ENCODE data around the gene KRT40. TPM values are rescaled to one million over a fixed set of nuclear protein-coding genes. Genes with fewer than 3 reads are reported as not detected.

The KRT40 gene
- total and polyA plus RNA-seq, 2 experiments from 2014 or later: not detected

DNA sequence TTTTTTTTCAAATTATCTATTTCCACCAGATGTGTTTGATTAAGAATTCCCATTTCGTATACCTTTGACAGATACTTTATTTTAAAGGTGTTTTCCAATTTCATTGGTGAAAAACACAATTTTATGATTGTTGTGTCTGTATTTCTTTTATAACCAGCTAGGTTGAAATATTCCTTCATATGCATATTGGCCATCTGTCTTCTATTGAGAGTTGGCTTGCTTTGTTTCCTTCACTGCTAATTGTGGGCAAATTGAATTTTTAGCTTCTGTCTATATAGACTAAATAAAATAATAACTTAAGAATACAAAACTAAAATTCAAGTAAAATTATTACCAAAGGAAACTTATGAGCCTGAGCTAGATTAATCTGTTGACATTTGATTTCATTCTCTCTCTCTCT is 11.0 kb upstream of the KRT40 start:
- in situ Hi-C loops (cut with MboI): no loop called here
- no peaks in the 10 kb centered on the region for H3K36me3 ChIP-seq (ENCODE audit: low read depth)
- no peaks in the 10 kb centered on the region for H3K27me3 ChIP-seq (replicated peaks; ENCODE audit: insufficient read depth)
- no peak overlapping the region for H3K4me3 ChIP-seq
- DNase-seq: no peak
- no peaks in the 10 kb centered on the region for H3F3A ChIP-seq (ENCODE audit: insufficient read depth)
- H3K9ac ChIP-seq: no peak overlapping the region
- no peak overlapping the region for H3K27ac ChIP-seq
- no peaks in the 10 kb centered on the region for H3K9me3 ChIP-seq (ENCODE audit: low read depth)
- H3K4me2 ChIP-seq (ENCODE audit: unreplicated experiment): no peak overlapping the region
- no peaks in the 10 kb centered on the region for H4K20me1 ChIP-seq (ENCODE audit: insufficient read depth)
- TF ChIP-seq EZH2 (IDR thresholded peaks at IDR 0.05; ENCODE audit: insufficient read depth, poor library complexity, severe bottlenecking) (no peak), EZH2phosphoT487 (IDR thresholded peaks at IDR 0.05; ENCODE audit: insufficient read depth, low read depth) (no peak)
- H3K79me2 ChIP-seq (ENCODE audit: insufficient read depth): no peaks in the 10 kb centered on the region
- H2AFZ ChIP-seq: no peak overlapping the region
- H3K4me1 ChIP-seq (ENCODE audit: insufficient read depth): no peaks in the 10 kb centered on the region
- WGBS, 2 experiments (ENCODE audit: low coverage in 1 of 2, low lambda C conversion rate in 2 of 2, missing lambda C conversion rate in 2 of 2): 25 to 28% methylated on average over 1 of the region's 1 CpG
- H3K9me2 ChIP-seq (ENCODE audit: insufficient read depth): no peaks in the 10 kb centered on the region

DNA sequence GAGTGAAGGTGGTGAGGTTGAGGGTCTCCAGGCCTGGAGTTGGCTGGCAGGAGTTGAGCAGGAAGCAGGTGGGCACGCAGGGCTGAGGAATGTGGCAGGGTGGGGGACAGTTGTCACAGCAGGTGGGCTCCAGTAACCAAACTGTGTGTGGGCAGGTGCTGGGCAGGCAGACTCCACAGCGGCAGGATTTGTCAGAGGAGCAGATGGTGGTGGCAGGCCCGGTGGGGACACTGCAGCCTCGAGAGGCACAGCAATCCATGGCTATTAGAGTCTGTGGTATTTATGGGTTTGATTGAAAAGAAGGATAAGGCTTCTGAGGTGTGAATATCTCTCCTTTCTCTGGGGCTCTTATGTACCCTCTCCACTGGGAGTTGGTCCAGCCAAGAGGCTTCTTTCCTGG is 9.7 kb upstream of the KRT40 start, which contains the start of gene KRTAP3-3:
TSS of gene KRTAP3-3 (minus strand) at position 326 of the 400 bp plus-strand sequence. CDS start at position 259, 67 bp downstream.
- no peaks in the 10 kb centered on the region for H3K4me1 ChIP-seq (ENCODE audit: insufficient read depth)
- H3K9ac ChIP-seq: no peak within 1 kb of the TSS
- H3K4me3 ChIP-seq: no peak within 1 kb of the TSS
- no peaks in the 10 kb centered on the region for H3K27me3 ChIP-seq (replicated peaks; ENCODE audit: insufficient read depth)
- H3K27ac ChIP-seq: no peak within 1 kb of the TSS
- no peaks in the 10 kb centered on the region for H3K36me3 ChIP-seq (ENCODE audit: low read depth)
- no peak within 1 kb of the TSS for H2AFZ ChIP-seq
- DNase-seq: no peak
- no peaks in the 10 kb centered on the region for H4K20me1 ChIP-seq (ENCODE audit: insufficient read depth)
- TF ChIP-seq EZH2phosphoT487 (IDR thresholded peaks at IDR 0.05; ENCODE audit: insufficient read depth, low read depth) (no peak), EZH2 (IDR thresholded peaks at IDR 0.05; ENCODE audit: insufficient read depth, poor library complexity, severe bottlenecking) (no peak)
- no peak within 1 kb of the TSS for H3K4me2 ChIP-seq (ENCODE audit: unreplicated experiment)
- H3K9me3 ChIP-seq (ENCODE audit: low read depth): no peaks in the 10 kb centered on the region
- no peaks in the 10 kb centered on the region for H3F3A ChIP-seq (ENCODE audit: insufficient read depth)
- H3K9me2 ChIP-seq (ENCODE audit: insufficient read depth): no peaks in the 10 kb centered on the region
- H3K79me2 ChIP-seq (ENCODE audit: insufficient read depth): no peaks in the 10 kb centered on the region
- WGBS, 2 experiments (ENCODE audit: low coverage in 1 of 2, low lambda C conversion rate in 2 of 2, missing lambda C conversion rate in 2 of 2): 56 to 60% methylated on average over 4 of the region's 4 CpGs
- in situ Hi-C loops (cut with MboI): no loop called here

DNA sequence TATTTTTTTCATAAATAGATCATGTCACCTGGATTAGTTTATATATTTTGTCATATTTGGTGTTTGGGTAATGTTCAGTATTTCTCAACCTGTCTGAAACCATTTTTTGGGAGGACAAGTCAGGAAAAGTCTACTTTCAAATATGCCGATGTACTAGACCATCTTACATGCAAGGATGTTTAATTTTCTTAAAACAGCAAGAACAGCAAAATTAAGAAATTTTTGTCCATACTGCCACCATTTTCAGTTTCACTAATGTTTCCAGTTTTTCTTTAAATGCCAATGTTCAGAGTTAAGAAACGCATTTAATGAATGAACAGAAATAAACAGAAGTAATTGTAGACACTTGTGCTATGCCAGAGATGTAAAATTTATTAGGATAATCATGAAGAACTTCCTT is 9.0 kb upstream of the KRT40 start:
- no peaks in the 10 kb centered on the region for H3K9me3 ChIP-seq (ENCODE audit: low read depth)
- no peaks in the 10 kb centered on the region for H3K79me2 ChIP-seq (ENCODE audit: insufficient read depth)

GRCh38 chr17:40992666-40993065 is 8.5 kb upstream of the KRT40 start:
- WGBS, 2 experiments (ENCODE audit: low coverage in 1 of 2, low lambda C conversion rate in 2 of 2, missing lambda C conversion rate in 2 of 2): 78 to 88% methylated on average over 3 of the region's 3 CpGs
- H2AFZ ChIP-seq: no peak overlapping the region
- H3K4me1 ChIP-seq (ENCODE audit: insufficient read depth): no peaks in the 10 kb centered on the region
- in situ Hi-C loops (cut with MboI): no loop called here
- H3K9ac ChIP-seq: no peak overlapping the region
- no peak for DNase-seq
- H3K79me2 ChIP-seq (ENCODE audit: insufficient read depth): no peaks in the 10 kb centered on the region
- no peak overlapping the region for H3K4me2 ChIP-seq (ENCODE audit: unreplicated experiment)
- H3K36me3 ChIP-seq (ENCODE audit: low read depth): no peaks in the 10 kb centered on the region
- H3K27ac ChIP-seq: no peak overlapping the region
- TF ChIP-seq EZH2 (IDR thresholded peaks at IDR 0.05; ENCODE audit: insufficient read depth, poor library complexity, severe bottlenecking): no peak
- no peak for TF ChIP-seq EZH2phosphoT487 (IDR thresholded peaks at IDR 0.05; ENCODE audit: insufficient read depth, low read depth)
- no peaks in the 10 kb centered on the region for H3K27me3 ChIP-seq (replicated peaks; ENCODE audit: insufficient read depth)
- no peaks in the 10 kb centered on the region for H3K9me2 ChIP-seq (ENCODE audit: insufficient read depth)
- H4K20me1 ChIP-seq (ENCODE audit: insufficient read depth): no peaks in the 10 kb centered on the region
- no peaks in the 10 kb centered on the region for H3F3A ChIP-seq (ENCODE audit: insufficient read depth)
- H3K9me3 ChIP-seq (ENCODE audit: low read depth): no peaks in the 10 kb centered on the region
- H3K4me3 ChIP-seq: no peak overlapping the region

More for the DNA sequence above, 9.0 kb upstream of the KRT40 start:
- H3K27me3 ChIP-seq (replicated peaks; ENCODE audit: insufficient read depth): no peaks in the 10 kb centered on the region
- no peak overlapping the region for H2AFZ ChIP-seq
- no peaks in the 10 kb centered on the region for H3K4me1 ChIP-seq (ENCODE audit: insufficient read depth)
- no peaks in the 10 kb centered on the region for H3F3A ChIP-seq (ENCODE audit: insufficient read depth)
- H3K27ac ChIP-seq: no peak overlapping the region
- no peaks in the 10 kb centered on the region for H3K36me3 ChIP-seq (ENCODE audit: low read depth)
- no peaks in the 10 kb centered on the region for H4K20me1 ChIP-seq (ENCODE audit: insufficient read depth)
- in situ Hi-C loops (cut with MboI): no loop called here
- WGBS, 2 experiments (ENCODE audit: low coverage in 1 of 2, low lambda C conversion rate in 2 of 2, missing lambda C conversion rate in 2 of 2): 94 to 98% methylated on average over 2 of the region's 2 CpGs
- no peak overlapping the region for H3K9ac ChIP-seq
- no peak for DNase-seq
- TF ChIP-seq EZH2 (IDR thresholded peaks at IDR 0.05; ENCODE audit: insufficient read depth, poor library complexity, severe bottlenecking) (no peak), EZH2phosphoT487 (IDR thresholded peaks at IDR 0.05; ENCODE audit: insufficient read depth, low read depth) (no peak)
- H3K9me2 ChIP-seq (ENCODE audit: insufficient read depth): no peaks in the 10 kb centered on the region
- H3K4me3 ChIP-seq: no peak overlapping the region
- H3K4me2 ChIP-seq (ENCODE audit: unreplicated experiment): no peak overlapping the region

GRCh38 chr17:40986920-40987319 is 2.8 kb upstream of the KRT40 start:
- no peak overlapping the region for H3K4me3 ChIP-seq
- H3K36me3 ChIP-seq (ENCODE audit: low read depth): no peaks in the 10 kb centered on the region
- in situ Hi-C loops (cut with MboI): no loop called here
- no peaks in the 10 kb centered on the region for H4K20me1 ChIP-seq (ENCODE audit: insufficient read depth)
- H3K4me2 ChIP-seq (ENCODE audit: unreplicated experiment): no peak overlapping the region
- H3K27ac ChIP-seq: no peak overlapping the region
- no peaks in the 10 kb centered on the region for H3K4me1 ChIP-seq (ENCODE audit: insufficient read depth)
- DNase-seq: no peak
- H3F3A ChIP-seq (ENCODE audit: insufficient read depth): no peaks in the 10 kb centered on the region
- H3K79me2 ChIP-seq (ENCODE audit: insufficient read depth): no peaks in the 10 kb centered on the region
- H3K27me3 ChIP-seq (replicated peaks; ENCODE audit: insufficient read depth): no peaks in the 10 kb centered on the region
- no peak for TF ChIP-seq EZH2phosphoT487 (IDR thresholded peaks at IDR 0.05; ENCODE audit: insufficient read depth, low read depth)
- no peak for TF ChIP-seq EZH2 (IDR thresholded peaks at IDR 0.05; ENCODE audit: insufficient read depth, poor library complexity, severe bottlenecking)
- H3K9me2 ChIP-seq (ENCODE audit: insufficient read depth): no peaks in the 10 kb centered on the region
- H3K9ac ChIP-seq: no peak overlapping the region
- 55 to 57% methylated on average over 8 of the region's 8 CpGs for WGBS, 2 experiments (ENCODE audit: low coverage in 1 of 2, low lambda C conversion rate in 2 of 2, missing lambda C conversion rate in 2 of 2)
- H2AFZ ChIP-seq: no peak overlapping the region
- H3K9me3 ChIP-seq (ENCODE audit: low read depth): no peaks in the 10 kb centered on the region
